Fibroblast of skin of back (primary cell): ENCODE data around the gene CBX3.
"Not testable (repeated sequence)": the region's sequence is repeated elsewhere in the genome, so short reads cannot be mapped to it uniquely, and the experiment has no call there.

ENCODE experiments used
- DNase-seq: peaks from one replicate; pipeline ENCODE4 v3.0.0-alpha.2; 2013

Gene CBX3

GRCh38 chr7:26202019-26202990 is 760 bp downstream of the CBX3 start:
- DNase-seq = peak; percentile 48

- DNase-seq = no peak
Observed at GRCh38 chr7:26203016-26203415, 1.5 kb downstream of the CBX3 start.

- peak; percentile 27 for DNase-seq
Observed at GRCh38 chr7:26208040-26208439, 6.5 kb downstream of the CBX3 start.

- DNase-seq = no peak
Observed at GRCh38 chr7:26212921-26213718, 11.6 kb downstream of the CBX3 start.

- no peak for DNase-seq
Observed at GRCh38 chr7:26213807-26214515, 12.4 kb downstream of the CBX3 start.

- DNase-seq = no peak
Observed at GRCh38 chr7:26216049-26216448, 14.5 kb downstream of the CBX3 start.

- DNase-seq = no peak
Observed at GRCh38 chr7:26224359-26224758, 22.8 kb downstream of the CBX3 start.

GRCh38 chr7:26227987-26228386 is 26.4 kb downstream of the CBX3 start:
- no peak for DNase-seq

- no peak for DNase-seq
Observed at GRCh38 chr7:26233902-26234511, 32.5 kb downstream of the CBX3 start.

- DNase-seq = no peak
Observed at GRCh38 chr7:26237035-26237807, 35.7 kb downstream of the CBX3 start.

- DNase-seq = no peak
Observed at GRCh38 chr7:26238032-26238431, 36.5 kb downstream of the CBX3 start.

- DNase-seq = no peak
Observed at GRCh38 chr7:26245150-26245549, 43.6 kb downstream of the CBX3 start.

GRCh38 chr7:26250239-26250638 is 48.7 kb downstream of the CBX3 start:
- no peak for DNase-seq

GRCh38 chr7:26261866-26262265 is 60.3 kb downstream of the CBX3 start:
- DNase-seq = not testable (repeated sequence)
